Upper lobe of left lung (tissue), 6 donors: ENCODE results near the gene NPIPB6. TPM values are rescaled to one million over a fixed set of nuclear protein-coding genes. Genes with fewer than 3 reads are reported as not detected.

ENCODE experiments used
- ATAC-seq, 2 donors: fragments of 200-7000 bp; cut with Tn5 transposase; one replicate each; pipeline ENCODE4 v1.9.1; 2022; ENCODE audit warnings: mild to moderate bottlenecking in 2 of 2, moderate library complexity in 2 of 2; ENCODE audit not compliant: low FRiP score in 2 of 2
- DNase-seq, 2 donors: peaks; one replicate each; pipeline ENCODE4 v3.0.0-alpha.2; 2019 to 2020
- H3K27ac ChIP-seq, 4 donors: fragments of 200-600 bp; sonication (generic); one replicate each; pipeline ENCODE4 v1.5.1; 2016 to 2019
- H3K27me3 ChIP-seq, 4 donors: fragments of 200-600 bp; sonication (generic); one replicate each; pipeline ENCODE4 v1.5.1; 2017 to 2019
- H3K36me3 ChIP-seq, 4 donors: fragments of 200-600 bp; sonication (generic); one replicate each; pipeline ENCODE4 v1.5.1; 2016 to 2019
- H3K4me1 ChIP-seq, 4 donors: fragments of 200-600 bp; sonication (generic); one replicate each; pipeline ENCODE4 v1.5.1; 2018 to 2019
- H3K4me3 ChIP-seq, 4 donors: fragments of 200-600 bp; sonication (generic); one replicate each; pipeline ENCODE4 v1.5.1; 2017 to 2019; ENCODE audit warnings: mild to moderate bottlenecking in 2 of 4, moderate library complexity in 1 of 4
- H3K9me3 ChIP-seq, 4 donors: fragments of 200-600 bp; sonication (generic); one replicate each; pipeline ENCODE4 v1.5.1; 2018 to 2019
- EP300 ChIP-seq, 4 donors: sonication (generic); formaldehyde crosslinking; IDR thresholded peaks; one replicate each; pipeline ENCODE4 v1.5.1; 2017; ENCODE audit warnings: antibody characterized with exemption in 4 of 4, control low read depth in 2 of 4
- POLR2A ChIP-seq, 4 donors: fragments of 450-650 bp; IDR thresholded peaks; one replicate each; pipeline ENCODE4 v1.5.1; 2016 to 2017; ENCODE audit warnings: antibody characterized with exemption in 4 of 4, mild to moderate bottlenecking in 2 of 4
- POLR2AphosphoS5 ChIP-seq, 2 donors: sonication (generic); formaldehyde crosslinking; IDR thresholded peaks; one replicate each; pipeline ENCODE4 v1.5.1; 2017; ENCODE audit warnings: antibody characterized with exemption in 2 of 2
- WGBS, 2 donors: methylation state at CpG; one replicate each; pipeline ENCODE4 v1.1.5; 2017 to 2018; 5-methylcytosine and 5-hydroxymethylcytosine counted together
- total RNA-seq, 6 donors: library from RNA; depleted of rRNA in 4 of 6; stranded (reverse); fragments of >200 nt in 4 of 6; gene quantifications; one replicate each; pipeline versions ENCODE4 v1.1.0 to v1.2.1, GENCODE V29; 2016 to 2021
- TF ChIP-seq, protein P1 (sequence below), 6 experiments: fragments of 450-650 bp in 4 of 6; fragments of 200-600 bp in 2 of 6; sonication (generic) in 2 of 6; IDR thresholded peaks; one replicate each; pipeline ENCODE4 v1.5.1; 2016 to 2019; ENCODE audit warnings: antibody characterized with exemption in 6 of 6
- donor health status: DM: no; HTN: no; CAD: no; lungs with moderate emphysema.
- donor health status: DM: no; HTN: yes; CAD: no; lungs with severe emphysema.

The NPIPB6 gene
- total RNA-seq, 6 donors from 2014 or later, result 1.6 to 3.3 TPM; not detected in 4

DNA sequence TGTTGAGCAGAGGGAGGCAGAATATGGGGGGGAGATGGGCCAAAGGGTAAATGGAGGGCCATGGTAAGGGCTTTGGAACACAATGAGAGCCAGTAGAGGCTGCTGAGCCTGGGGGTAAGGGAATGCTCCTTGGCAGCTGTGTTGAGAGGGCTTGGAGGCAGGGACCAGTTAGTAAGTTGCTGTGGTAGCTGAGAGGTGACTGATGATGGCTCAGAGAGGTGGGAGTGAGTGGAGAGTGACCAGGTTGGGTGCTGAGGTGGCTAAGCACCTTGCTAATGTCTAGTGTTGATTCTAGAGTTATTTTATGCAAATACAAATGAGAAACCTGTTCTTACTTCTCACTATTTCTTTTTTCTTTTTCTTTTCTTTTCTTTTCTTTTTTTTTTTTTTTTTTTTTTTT is 60.2 kb downstream of the NPIPB6 start:
- Histone ChIP-seq H3K4me1 (peaks cover 0 to 7% (median 1%) of the 10 kb centered on the region in 4 donors), H3K27me3 (no peaks in the 10 kb centered on the region), H3K4me3 (no peak overlapping the region), H3K36me3 (no peaks in the 10 kb centered on the region), H3K27ac (no peak overlapping the region), H3K9me3 (no peaks in the 10 kb centered on the region)
- DNase-seq (no peak), ATAC-seq (no peak)
- no peak for TF ChIP-seq POLR2A (IDR thresholded peaks at IDR 0.05)
- no peak for TF ChIP-seq EP300 (IDR thresholded peaks at IDR 0.05)
- TF ChIP-seq, protein P1, sequence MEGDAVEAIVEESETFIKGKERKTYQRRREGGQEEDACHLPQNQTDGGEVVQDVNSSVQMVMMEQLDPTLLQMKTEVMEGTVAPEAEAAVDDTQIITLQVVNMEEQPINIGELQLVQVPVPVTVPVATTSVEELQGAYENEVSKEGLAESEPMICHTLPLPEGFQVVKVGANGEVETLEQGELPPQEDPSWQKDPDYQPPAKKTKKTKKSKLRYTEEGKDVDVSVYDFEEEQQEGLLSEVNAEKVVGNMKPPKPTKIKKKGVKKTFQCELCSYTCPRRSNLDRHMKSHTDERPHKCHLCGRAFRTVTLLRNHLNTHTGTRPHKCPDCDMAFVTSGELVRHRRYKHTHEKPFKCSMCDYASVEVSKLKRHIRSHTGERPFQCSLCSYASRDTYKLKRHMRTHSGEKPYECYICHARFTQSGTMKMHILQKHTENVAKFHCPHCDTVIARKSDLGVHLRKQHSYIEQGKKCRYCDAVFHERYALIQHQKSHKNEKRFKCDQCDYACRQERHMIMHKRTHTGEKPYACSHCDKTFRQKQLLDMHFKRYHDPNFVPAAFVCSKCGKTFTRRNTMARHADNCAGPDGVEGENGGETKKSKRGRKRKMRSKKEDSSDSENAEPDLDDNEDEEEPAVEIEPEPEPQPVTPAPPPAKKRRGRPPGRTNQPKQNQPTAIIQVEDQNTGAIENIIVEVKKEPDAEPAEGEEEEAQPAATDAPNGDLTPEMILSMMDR (IDR thresholded peaks at IDR 0.05), result no peak
- TF ChIP-seq POLR2AphosphoS5 (IDR thresholded peaks at IDR 0.05), result no peak

DNA sequence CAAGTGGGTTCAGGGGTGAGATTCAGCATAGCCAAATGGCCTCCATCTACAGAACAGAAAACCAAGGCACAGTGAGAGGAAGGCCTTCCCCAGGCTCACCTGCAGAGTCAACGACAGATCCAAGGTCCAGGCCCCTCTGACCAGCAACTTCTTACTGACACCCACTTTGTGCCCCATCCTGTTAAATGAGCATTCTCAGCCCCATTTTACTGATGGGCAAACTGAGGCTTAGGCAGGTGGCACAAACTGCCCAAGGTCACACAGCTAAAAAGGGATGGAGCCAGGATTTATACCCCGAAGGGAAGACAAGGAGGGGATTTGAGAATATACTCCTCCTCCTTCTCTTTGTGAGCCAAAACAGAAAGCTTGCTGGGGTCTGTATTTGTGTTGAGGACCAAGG is 61.7 kb downstream of the NPIPB6 start:
- Histone ChIP-seq H3K9me3 (no peaks in the 10 kb centered on the region), H3K27ac (no peak overlapping the region), H3K27me3 (no peaks in the 10 kb centered on the region), H3K4me3 (no peak overlapping the region), H3K4me1 (peaks cover 0 to 22% (median 8%) of the 10 kb centered on the region in 4 donors), H3K36me3 (no peaks in the 10 kb centered on the region)
- DNase-seq (no peak), ATAC-seq (no peak)
- WGBS, 2 donors, result 77 to 87% methylated on average over 1 to 2 of the region's 2 CpGs
- TF ChIP-seq EP300 (IDR thresholded peaks at IDR 0.05) (no peak), POLR2A (IDR thresholded peaks at IDR 0.05) (no peak), POLR2AphosphoS5 (IDR thresholded peaks at IDR 0.05) (no peak)
- TF ChIP-seq, protein P1 (IDR thresholded peaks at IDR 0.05), result no peak

DNA sequence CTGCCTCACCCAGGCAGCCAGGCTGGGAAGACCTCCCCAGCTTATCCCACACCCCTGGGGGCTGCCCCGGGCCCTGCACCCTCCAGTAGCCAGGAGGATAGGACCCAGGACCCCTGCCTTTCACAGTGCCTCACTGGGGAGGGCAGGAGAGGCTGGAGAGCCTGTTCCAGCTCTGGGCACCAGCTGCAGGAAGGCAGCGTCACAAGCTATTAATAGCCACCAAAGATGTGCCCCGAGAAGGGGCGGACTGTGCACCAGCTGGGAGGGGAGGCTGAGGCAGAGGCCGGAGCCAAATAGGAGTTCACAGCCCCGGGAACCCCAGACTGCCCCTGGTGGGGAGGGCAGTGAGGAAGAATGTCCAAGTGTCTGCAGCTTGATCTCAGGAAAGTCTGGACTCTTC is 62.2 kb downstream of the NPIPB6 start:
- H3K9me3 ChIP-seq, result no peaks in the 10 kb centered on the region
- TF ChIP-seq EP300 (IDR thresholded peaks at IDR 0.05) (no peak), POLR2AphosphoS5 (IDR thresholded peaks at IDR 0.05) (no peak), POLR2A (IDR thresholded peaks at IDR 0.05) (no peak)
- TF ChIP-seq, protein P1 (IDR thresholded peaks at IDR 0.05), result no peak
- ATAC-seq (no peak), DNase-seq (no peak)
- peaks cover 0 to 22% (median 8%) of the 10 kb centered on the region in 4 donors for H3K4me1 ChIP-seq
- no peak overlapping the region for H3K4me3 ChIP-seq
- no peaks in the 10 kb centered on the region for H3K27me3 ChIP-seq
- 87 to 100% methylated on average over 1 to 5 of the region's 6 CpGs for WGBS, 2 donors
- no peaks in the 10 kb centered on the region for H3K36me3 ChIP-seq
- no peak overlapping the region for H3K27ac ChIP-seq

DNA sequence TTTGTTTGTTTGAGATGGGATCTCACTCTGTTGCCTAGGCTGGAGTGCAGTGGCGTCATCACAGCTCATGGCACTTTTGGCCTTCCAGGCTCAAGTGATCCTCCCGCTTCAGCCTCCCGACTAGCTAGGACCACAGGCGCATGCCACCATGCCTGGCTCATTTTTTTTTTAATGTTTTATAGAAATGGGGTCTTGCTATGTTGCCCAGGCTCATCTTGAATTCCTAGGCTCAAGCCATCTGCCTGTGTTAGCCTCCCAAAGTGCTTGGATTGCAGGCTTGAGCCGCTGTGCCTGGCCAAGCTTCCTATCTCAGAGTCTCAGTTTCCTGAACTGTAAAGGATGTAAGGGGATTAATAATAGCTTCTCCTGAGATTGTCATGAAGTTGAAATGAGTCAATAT is 63.0 kb downstream of the NPIPB6 start:
- no peak overlapping the region for H3K4me3 ChIP-seq
- peaks cover 0 to 22% (median 8%) of the 10 kb centered on the region in 4 donors for H3K4me1 ChIP-seq
- ATAC-seq (no peak), DNase-seq (no peak)
- no peaks in the 10 kb centered on the region for H3K9me3 ChIP-seq
- no peaks in the 10 kb centered on the region for H3K36me3 ChIP-seq
- 97 to 99% methylated on average over 5 of the region's 5 CpGs for WGBS, 2 donors
- TF ChIP-seq POLR2AphosphoS5 (IDR thresholded peaks at IDR 0.05) (no peak), EP300 (IDR thresholded peaks at IDR 0.05) (no peak), POLR2A (IDR thresholded peaks at IDR 0.05) (no peak)
- TF ChIP-seq, protein P1 (IDR thresholded peaks at IDR 0.05), result no peak
- H3K27ac ChIP-seq, result no peak overlapping the region
- no peaks in the 10 kb centered on the region for H3K27me3 ChIP-seq

DNA sequence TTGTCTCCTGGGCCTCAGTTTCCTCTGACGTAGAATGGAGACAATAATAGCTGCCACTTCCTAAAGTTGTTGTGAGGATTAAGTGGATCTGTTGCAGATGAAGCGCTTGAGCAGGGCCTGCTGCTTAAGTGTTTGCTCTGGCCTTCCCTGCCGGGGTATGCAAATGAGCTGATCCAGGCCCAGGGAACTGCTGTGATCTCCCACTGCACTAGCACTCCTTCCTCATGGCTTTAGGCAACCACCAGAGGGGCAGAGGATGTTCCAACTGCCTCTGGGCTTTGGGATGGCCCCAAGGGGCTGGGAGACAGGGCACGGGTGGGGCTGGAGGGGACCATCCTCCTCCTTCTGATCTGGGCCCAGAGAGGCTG is 64.8 kb downstream of the NPIPB6 start:
- Histone ChIP-seq H3K27ac (peak overlapping the region in 1 of 4 donors; percentile 84), H3K9me3 (no peaks in the 10 kb centered on the region), H3K4me3 (no peak overlapping the region), H3K36me3 (no peaks in the 10 kb centered on the region), H3K4me1 (peaks cover 0 to 27% (median 10%) of the 10 kb centered on the region in 4 donors), H3K27me3 (peaks cover 0 to under 1% (median 0%) of the 10 kb centered on the region in 4 donors)
- WGBS, 2 donors, result 78 to 83% methylated on average over 1 to 4 of the region's 4 CpGs
- DNase-seq, result peak in 1 of 2 donors; percentile 75
- peak; percentile 15 to 54 for ATAC-seq
- TF ChIP-seq POLR2AphosphoS5 (IDR thresholded peaks at IDR 0.05), result no peak
- TF ChIP-seq, protein P1 (IDR thresholded peaks at IDR 0.05), result no peak
- TF ChIP-seq POLR2A (IDR thresholded peaks at IDR 0.05), result no peak
